ENCODE results near the gene IFI27L1. TPM values are rescaled to one million over a fixed set of nuclear protein-coding genes. Genes with fewer than 3 reads are reported as not detected.

IFI27L1 gene
- total RNA-seq, 1 donor: 9.9 TPM

GRCh38 chr14:94052662-94053061 lies 28.4 kb upstream of the IFI27L1 start:
- TF ChIP-seq CTCF (IDR thresholded peaks at IDR 0.05; ENCODE audit: insufficient read depth, low read depth, low read length): no peak
- DNase-seq (ENCODE audit: low read depth): no peak

DNA sequence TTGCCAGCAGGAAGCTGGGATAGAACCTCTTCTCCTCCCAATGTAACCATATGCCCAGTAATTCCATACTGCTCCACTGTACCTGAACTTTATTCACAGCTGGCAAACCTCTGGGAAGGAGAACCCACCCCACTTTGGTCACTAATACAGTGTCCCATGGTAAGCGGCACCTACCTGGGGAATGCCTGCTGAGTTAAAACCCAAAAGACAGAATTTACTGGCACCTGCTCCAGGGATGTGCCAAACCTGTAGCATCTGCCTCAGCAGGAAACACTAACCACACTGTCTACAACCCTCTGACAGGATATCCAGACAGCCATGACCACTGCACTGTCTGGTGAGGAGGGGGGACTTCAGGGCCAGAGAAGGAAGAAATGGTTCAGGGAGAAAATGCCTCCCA lies 26.7 kb upstream of the IFI27L1 start:
- no peak for TF ChIP-seq CTCF (IDR thresholded peaks at IDR 0.05; ENCODE audit: insufficient read depth, low read depth, low read length)
- H3K4me3 ChIP-seq (ENCODE audit: low read depth, low read length): no peak overlapping the region
- no peak for DNase-seq (ENCODE audit: low read depth)

More at GRCh38 chr14:94052662-94053061, 28.4 kb upstream of the IFI27L1 start:
- no peak overlapping the region for H3K4me3 ChIP-seq (ENCODE audit: low read depth, low read length)

- DNase-seq (ENCODE audit: low read depth): no peak
- no peak for TF ChIP-seq CTCF (IDR thresholded peaks at IDR 0.05; ENCODE audit: insufficient read depth, low read depth, low read length)
- H3K4me3 ChIP-seq (ENCODE audit: low read depth, low read length): no peak overlapping the region
Measured at GRCh38 chr14:94054936-94055335, 26.2 kb upstream of the IFI27L1 start.

- DNase-seq (ENCODE audit: low read depth): peak; percentile 44
Measured at GRCh38 chr14:94056579-94057308, 24.4 kb upstream of the IFI27L1 start.

DNA sequence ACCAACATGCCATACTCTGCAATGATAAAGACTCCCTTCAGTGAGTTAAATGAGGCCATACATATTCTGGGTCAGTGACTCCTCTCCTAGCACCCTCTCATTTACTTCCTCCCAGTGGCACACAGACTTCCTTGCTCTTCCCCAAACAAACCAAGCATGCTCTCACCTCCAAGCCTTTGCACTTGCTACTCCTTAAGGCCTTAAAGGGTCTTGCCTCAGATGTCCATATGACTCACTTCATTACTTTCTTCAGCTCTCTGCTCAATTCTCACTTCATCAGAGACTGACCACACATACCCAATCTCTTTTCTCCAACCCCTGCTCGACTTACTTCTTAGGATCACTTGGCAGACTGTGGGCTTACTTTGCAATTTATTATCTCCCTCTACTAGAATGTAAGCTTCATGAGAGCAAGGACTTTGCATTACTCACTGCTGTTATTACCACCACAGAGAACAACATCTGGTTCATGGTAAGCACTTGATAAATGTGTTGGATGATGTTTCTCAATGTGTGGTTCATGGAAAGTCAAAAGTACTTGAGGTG lies 22.9 kb upstream of the IFI27L1 start:
- DNase-seq (ENCODE audit: low read depth): no peak
- TF ChIP-seq CTCF (IDR thresholded peaks at IDR 0.05; ENCODE audit: insufficient read depth, low read depth, low read length): no peak
- H3K4me3 ChIP-seq (ENCODE audit: low read depth, low read length): no peak overlapping the region

More at GRCh38 chr14:94056579-94057308, 24.4 kb upstream of the IFI27L1 start:
- no peak for TF ChIP-seq CTCF (IDR thresholded peaks at IDR 0.05; ENCODE audit: insufficient read depth, low read depth, low read length)
- no peak overlapping the region for H3K4me3 ChIP-seq (ENCODE audit: low read depth, low read length)

DNA sequence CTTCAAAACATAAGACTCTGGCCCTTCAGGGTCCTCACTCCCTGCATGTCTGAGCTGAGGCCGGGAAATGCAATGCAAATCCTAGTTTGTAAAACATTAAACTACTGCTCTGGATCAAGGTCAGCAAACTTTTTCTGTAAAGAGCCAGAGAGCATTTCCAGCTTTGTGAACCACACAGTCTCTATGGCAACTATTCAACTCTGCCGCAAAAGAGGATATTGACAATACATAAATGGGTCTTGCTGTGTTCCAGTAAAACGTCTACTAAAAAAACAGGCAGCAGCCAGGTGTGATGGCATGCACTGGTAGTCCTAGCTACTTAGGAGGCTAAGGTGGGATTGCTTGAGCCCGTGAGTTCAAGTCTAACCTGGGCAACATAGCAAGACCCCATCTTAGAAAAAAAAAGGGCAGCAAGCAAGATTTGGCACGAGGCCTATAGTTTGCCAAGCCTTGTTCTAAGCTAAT lies 22.4 kb upstream of the IFI27L1 start:
- no peak for TF ChIP-seq CTCF (IDR thresholded peaks at IDR 0.05; ENCODE audit: insufficient read depth, low read depth, low read length)
- DNase-seq (ENCODE audit: low read depth): no peak
- H3K4me3 ChIP-seq (ENCODE audit: low read depth, low read length): no peak overlapping the region
